HEK293 (cell line): Measurements from ENCODE around the gene HSFX4.

Experiments
- KLF7 ChIP-seq: fragments of 450-650 bp; formaldehyde crosslinking; IDR thresholded peaks from 2 replicates; pipeline ENCODE4 v1.5.1; 2016; ENCODE audit warnings: missing biosample characterization, missing genetic modification characterization, borderline replicate concordance
- PRDM1 ChIP-seq: fragments of 450-650 bp; formaldehyde crosslinking; IDR thresholded peaks from 2 replicates; pipeline ENCODE4; 2016; ENCODE audit warnings: missing biosample characterization, missing genetic modification characterization
- SP2 ChIP-seq: fragments of 450-650 bp; formaldehyde crosslinking; IDR thresholded peaks from 2 replicates; pipeline ENCODE4 v1.5.1; 2016; ENCODE audit warnings: missing biosample characterization, missing genetic modification characterization
- SP3 ChIP-seq: fragments of 450-650 bp; formaldehyde crosslinking; IDR thresholded peaks from 2 replicates; pipeline ENCODE4 v1.5.1; 2016; ENCODE audit warnings: missing biosample characterization, missing genetic modification characterization
- ZBTB7A ChIP-seq: fragments of 450-650 bp; formaldehyde crosslinking; IDR thresholded peaks from 2 replicates; pipeline ENCODE4 v1.5.1; 2016; ENCODE audit warnings: low read depth, missing biosample characterization, missing genetic modification characterization
- ZFHX2 ChIP-seq: fragments of 450-650 bp; formaldehyde crosslinking; conservative IDR thresholded peaks from 2 replicates; pipeline ENCODE4 v1.5.1; 2016; ENCODE audit warnings: missing biosample characterization, missing genetic modification characterization
- ZNF2 ChIP-seq: fragments of 450-650 bp; formaldehyde crosslinking; IDR thresholded peaks from 2 replicates; pipeline ENCODE4 v1.5.1; 2016; ENCODE audit warnings: missing biosample characterization, missing genetic modification characterization
- ZNF324 ChIP-seq: fragments of 450-650 bp; formaldehyde crosslinking; IDR thresholded peaks from 2 replicates; pipeline ENCODE4 v1.5.1; 2016; ENCODE audit warnings: missing biosample characterization, missing genetic modification characterization
- ZNF366 ChIP-seq: fragments of 450-650 bp; formaldehyde crosslinking; conservative IDR thresholded peaks from 2 replicates; pipeline ENCODE4 v1.5.1; 2016; ENCODE audit warnings: missing biosample characterization, missing genetic modification characterization
- ZNF391 ChIP-seq: fragments of 450-650 bp; formaldehyde crosslinking; IDR thresholded peaks from 2 replicates; pipeline ENCODE4 v1.5.1; 2016; ENCODE audit warnings: low read depth, missing biosample characterization, missing genetic modification characterization, borderline replicate concordance
- ZNF394 ChIP-seq: fragments of 450-650 bp; formaldehyde crosslinking; IDR thresholded peaks from 2 replicates; pipeline ENCODE4 v1.5.1; 2016; ENCODE audit warnings: missing biosample characterization, missing genetic modification characterization, mild to moderate bottlenecking, moderate library complexity, borderline replicate concordance
- ZNF548 ChIP-seq: fragments of 450-650 bp; formaldehyde crosslinking; IDR thresholded peaks from 2 replicates; pipeline ENCODE4 v1.5.1; 2016; ENCODE audit warnings: missing biosample characterization, missing genetic modification characterization
- ZNF600 ChIP-seq: fragments of 450-650 bp; formaldehyde crosslinking; IDR thresholded peaks from 2 replicates; pipeline ENCODE4 v1.5.1; 2016; ENCODE audit warnings: missing biosample characterization, missing genetic modification characterization
- ZNF629 ChIP-seq: fragments of 450-650 bp; formaldehyde crosslinking; IDR thresholded peaks from 2 replicates; pipeline ENCODE4 v1.5.1; 2017; ENCODE audit warnings: missing biosample characterization, missing genetic modification characterization
- ZNF654 ChIP-seq: fragments of 450-650 bp; formaldehyde crosslinking; IDR thresholded peaks from 2 replicates; pipeline ENCODE4 v1.5.1; 2016; ENCODE audit warnings: low read depth, missing biosample characterization, missing genetic modification characterization
- TF ChIP-seq, protein P1 (sequence below): fragments of 450-650 bp; formaldehyde crosslinking; IDR thresholded peaks from 2 replicates; pipeline ENCODE4 v1.5.1; 2016; ENCODE audit warnings: missing biosample characterization, missing genetic modification characterization, borderline replicate concordance
- TF ChIP-seq, protein P2 (sequence below): fragments of 450-650 bp; formaldehyde crosslinking; conservative IDR thresholded peaks from 2 replicates; pipeline ENCODE4 v1.5.1; 2016; ENCODE audit warnings: low read depth, missing biosample characterization, missing genetic modification characterization
- TF ChIP-seq, protein P3 (sequence below): fragments of 450-650 bp; formaldehyde crosslinking; optimal IDR thresholded peaks from 2 replicates; pipeline ENCODE3; 2016; ENCODE audit warnings: missing biosample characterization, mild to moderate bottlenecking, missing genetic modification characterization
- TF ChIP-seq, protein P4 (sequence below): fragments of 450-650 bp; formaldehyde crosslinking; IDR thresholded peaks from 2 replicates; pipeline ENCODE4 v1.5.1; 2016; ENCODE audit warnings: missing biosample characterization, missing genetic modification characterization
- TF ChIP-seq, protein P5 (sequence below): sonication (generic); formaldehyde crosslinking; IDR thresholded peaks from 2 replicates; pipeline ENCODE4 v1.8.1; 2022; ENCODE audit warnings: mild to moderate bottlenecking, moderate library complexity, missing genetic modification reagents
- TF ChIP-seq, protein P6 (sequence below): fragments of 450-650 bp; formaldehyde crosslinking; IDR thresholded peaks from 2 replicates; pipeline ENCODE4 v1.5.1; 2016; ENCODE audit warnings: missing biosample characterization, missing genetic modification characterization, low read depth

The HSFX4 gene

DNA sequence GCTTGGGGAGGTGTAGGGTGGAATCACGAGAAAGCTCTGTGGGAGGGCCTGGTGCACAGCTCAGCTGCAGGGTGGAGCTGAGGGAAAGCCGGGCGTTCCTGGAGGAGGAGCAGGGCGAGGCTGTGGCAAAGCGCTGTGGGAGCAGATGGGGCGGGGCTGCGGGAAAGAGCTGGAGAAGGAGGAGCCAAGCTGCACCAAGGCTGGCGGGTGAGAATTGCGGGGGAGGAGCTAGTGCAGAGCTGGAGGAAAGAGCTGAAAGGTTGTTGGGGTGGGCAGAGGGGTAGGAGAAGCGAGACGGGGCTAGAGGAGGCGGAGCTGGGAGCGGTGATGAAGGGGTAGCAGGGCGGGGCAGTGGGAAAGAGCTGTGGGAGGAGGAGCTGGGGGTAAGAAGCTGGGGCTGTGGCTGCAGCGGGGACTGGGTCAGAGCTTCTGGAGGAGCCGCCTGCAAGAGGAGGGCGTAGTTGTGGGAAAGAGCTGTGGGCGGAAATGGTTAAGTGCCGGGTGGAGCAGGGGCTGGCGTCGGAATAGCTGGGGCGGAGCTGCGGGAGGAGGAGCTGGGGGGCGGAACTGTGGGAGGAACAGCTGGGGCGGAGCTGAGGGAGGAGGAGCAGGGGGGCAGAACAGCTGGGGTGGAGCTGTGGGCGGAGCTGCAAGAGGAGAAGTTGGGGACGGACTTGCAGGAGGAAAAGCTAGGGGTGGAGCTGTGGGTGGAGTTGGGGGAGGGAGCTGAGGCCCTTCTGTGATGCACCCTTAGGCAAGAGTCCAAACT is 10.7 kb downstream of the HSFX4 start (continued):
- TF ChIP-seq, protein P1, sequence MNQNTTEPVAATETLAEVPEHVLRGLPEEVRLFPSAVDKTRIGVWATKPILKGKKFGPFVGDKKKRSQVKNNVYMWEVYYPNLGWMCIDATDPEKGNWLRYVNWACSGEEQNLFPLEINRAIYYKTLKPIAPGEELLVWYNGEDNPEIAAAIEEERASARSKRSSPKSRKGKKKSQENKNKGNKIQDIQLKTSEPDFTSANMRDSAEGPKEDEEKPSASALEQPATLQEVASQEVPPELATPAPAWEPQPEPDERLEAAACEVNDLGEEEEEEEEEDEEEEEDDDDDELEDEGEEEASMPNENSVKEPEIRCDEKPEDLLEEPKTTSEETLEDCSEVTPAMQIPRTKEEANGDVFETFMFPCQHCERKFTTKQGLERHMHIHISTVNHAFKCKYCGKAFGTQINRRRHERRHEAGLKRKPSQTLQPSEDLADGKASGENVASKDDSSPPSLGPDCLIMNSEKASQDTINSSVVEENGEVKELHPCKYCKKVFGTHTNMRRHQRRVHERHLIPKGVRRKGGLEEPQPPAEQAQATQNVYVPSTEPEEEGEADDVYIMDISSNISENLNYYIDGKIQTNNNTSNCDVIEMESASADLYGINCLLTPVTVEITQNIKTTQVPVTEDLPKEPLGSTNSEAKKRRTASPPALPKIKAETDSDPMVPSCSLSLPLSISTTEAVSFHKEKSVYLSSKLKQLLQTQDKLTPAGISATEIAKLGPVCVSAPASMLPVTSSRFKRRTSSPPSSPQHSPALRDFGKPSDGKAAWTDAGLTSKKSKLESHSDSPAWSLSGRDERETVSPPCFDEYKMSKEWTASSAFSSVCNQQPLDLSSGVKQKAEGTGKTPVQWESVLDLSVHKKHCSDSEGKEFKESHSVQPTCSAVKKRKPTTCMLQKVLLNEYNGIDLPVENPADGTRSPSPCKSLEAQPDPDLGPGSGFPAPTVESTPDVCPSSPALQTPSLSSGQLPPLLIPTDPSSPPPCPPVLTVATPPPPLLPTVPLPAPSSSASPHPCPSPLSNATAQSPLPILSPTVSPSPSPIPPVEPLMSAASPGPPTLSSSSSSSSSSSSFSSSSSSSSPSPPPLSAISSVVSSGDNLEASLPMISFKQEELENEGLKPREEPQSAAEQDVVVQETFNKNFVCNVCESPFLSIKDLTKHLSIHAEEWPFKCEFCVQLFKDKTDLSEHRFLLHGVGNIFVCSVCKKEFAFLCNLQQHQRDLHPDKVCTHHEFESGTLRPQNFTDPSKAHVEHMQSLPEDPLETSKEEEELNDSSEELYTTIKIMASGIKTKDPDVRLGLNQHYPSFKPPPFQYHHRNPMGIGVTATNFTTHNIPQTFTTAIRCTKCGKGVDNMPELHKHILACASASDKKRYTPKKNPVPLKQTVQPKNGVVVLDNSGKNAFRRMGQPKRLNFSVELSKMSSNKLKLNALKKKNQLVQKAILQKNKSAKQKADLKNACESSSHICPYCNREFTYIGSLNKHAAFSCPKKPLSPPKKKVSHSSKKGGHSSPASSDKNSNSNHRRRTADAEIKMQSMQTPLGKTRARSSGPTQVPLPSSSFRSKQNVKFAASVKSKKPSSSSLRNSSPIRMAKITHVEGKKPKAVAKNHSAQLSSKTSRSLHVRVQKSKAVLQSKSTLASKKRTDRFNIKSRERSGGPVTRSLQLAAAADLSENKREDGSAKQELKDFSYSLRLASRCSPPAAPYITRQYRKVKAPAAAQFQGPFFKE: no peak
- peak; percentile 88 for TF ChIP-seq KLF7 (tag by site-specific recombination)
- TF ChIP-seq ZNF324: peak; percentile 88
- peak; percentile 33; the same call in 1 of the 2 replicates for TF ChIP-seq PRDM1
- TF ChIP-seq, protein P2, sequence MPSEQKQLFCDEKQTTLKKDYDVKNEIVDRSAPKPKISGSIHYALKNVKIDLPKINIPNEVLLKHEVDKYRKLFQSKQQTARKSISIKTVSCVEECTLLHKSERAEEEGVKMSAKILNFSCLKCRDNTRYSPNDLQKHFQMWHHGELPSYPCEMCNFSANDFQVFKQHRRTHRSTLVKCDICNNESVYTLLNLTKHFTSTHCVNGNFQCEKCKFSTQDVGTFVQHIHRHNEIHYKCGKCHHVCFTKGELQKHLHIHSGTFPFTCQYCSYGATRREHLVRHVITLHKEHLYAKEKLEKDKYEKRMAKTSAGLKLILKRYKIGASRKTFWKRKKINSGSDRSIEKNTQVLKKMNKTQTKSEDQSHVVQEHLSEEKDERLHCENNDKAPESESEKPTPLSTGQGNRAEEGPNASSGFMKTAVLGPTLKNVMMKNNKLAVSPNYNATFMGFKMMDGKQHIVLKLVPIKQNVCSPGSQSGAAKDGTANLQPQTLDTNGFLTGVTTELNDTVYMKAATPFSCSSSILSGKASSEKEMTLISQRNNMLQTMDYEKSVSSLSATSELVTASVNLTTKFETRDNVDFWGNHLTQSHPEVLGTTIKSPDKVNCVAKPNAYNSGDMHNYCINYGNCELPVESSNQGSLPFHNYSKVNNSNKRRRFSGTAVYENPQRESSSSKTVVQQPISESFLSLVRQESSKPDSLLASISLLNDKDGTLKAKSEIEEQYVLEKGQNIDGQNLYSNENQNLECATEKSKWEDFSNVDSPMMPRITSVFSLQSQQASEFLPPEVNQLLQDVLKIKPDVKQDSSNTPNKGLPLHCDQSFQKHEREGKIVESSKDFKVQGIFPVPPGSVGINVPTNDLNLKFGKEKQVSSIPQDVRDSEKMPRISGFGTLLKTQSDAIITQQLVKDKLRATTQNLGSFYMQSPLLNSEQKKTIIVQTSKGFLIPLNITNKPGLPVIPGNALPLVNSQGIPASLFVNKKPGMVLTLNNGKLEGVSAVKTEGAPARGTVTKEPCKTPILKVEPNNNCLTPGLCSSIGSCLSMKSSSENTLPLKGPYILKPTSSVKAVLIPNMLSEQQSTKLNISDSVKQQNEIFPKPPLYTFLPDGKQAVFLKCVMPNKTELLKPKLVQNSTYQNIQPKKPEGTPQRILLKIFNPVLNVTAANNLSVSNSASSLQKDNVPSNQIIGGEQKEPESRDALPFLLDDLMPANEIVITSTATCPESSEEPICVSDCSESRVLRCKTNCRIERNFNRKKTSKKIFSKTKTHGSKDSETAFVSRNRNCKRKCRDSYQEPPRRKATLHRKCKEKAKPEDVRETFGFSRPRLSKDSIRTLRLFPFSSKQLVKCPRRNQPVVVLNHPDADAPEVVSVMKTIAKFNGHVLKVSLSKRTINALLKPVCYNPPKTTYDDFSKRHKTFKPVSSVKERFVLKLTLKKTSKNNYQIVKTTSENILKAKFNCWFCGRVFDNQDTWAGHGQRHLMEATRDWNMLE: no peak
- peak; percentile 44; the same call in 1 of the 2 replicates for TF ChIP-seq ZNF629 (tag by site-specific recombination)
- TF ChIP-seq, protein P3, sequence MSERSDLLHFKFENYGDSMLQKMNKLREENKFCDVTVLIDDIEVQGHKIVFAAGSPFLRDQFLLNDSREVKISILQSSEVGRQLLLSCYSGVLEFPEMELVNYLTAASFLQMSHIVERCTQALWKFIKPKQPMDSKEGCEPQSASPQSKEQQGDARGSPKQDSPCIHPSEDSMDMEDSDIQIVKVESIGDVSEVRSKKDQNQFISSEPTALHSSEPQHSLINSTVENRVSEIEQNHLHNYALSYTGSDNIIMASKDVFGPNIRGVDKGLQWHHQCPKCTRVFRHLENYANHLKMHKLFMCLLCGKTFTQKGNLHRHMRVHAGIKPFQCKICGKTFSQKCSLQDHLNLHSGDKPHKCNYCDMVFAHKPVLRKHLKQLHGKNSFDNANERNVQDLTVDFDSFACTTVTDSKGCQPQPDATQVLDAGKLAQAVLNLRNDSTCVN: peak; percentile 17
- peak; percentile 65 for TF ChIP-seq ZNF366 (tag by site-specific recombination)
- TF ChIP-seq, protein P4, sequence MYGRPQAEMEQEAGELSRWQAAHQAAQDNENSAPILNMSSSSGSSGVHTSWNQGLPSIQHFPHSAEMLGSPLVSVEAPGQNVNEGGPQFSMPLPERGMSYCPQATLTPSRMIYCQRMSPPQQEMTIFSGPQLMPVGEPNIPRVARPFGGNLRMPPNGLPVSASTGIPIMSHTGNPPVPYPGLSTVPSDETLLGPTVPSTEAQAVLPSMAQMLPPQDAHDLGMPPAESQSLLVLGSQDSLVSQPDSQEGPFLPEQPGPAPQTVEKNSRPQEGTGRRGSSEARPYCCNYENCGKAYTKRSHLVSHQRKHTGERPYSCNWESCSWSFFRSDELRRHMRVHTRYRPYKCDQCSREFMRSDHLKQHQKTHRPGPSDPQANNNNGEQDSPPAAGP (tag by site-specific recombination): peak; percentile 36
- TF ChIP-seq ZNF394 (tag by site-specific recombination): peak; percentile 99
- TF ChIP-seq, protein P5, sequence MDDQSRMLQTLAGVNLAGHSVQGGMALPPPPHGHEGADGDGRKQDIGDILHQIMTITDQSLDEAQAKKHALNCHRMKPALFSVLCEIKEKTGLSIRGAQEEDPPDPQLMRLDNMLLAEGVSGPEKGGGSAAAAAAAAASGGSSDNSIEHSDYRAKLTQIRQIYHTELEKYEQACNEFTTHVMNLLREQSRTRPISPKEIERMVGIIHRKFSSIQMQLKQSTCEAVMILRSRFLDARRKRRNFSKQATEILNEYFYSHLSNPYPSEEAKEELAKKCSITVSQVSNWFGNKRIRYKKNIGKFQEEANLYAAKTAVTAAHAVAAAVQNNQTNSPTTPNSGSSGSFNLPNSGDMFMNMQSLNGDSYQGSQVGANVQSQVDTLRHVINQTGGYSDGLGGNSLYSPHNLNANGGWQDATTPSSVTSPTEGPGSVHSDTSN (CRISPR knock-in tag): 0 out of 2 replicates have a peak, but pooled peaks have one; percentile 27
- TF ChIP-seq ZNF600: peak; percentile 72
- TF ChIP-seq, protein P6, sequence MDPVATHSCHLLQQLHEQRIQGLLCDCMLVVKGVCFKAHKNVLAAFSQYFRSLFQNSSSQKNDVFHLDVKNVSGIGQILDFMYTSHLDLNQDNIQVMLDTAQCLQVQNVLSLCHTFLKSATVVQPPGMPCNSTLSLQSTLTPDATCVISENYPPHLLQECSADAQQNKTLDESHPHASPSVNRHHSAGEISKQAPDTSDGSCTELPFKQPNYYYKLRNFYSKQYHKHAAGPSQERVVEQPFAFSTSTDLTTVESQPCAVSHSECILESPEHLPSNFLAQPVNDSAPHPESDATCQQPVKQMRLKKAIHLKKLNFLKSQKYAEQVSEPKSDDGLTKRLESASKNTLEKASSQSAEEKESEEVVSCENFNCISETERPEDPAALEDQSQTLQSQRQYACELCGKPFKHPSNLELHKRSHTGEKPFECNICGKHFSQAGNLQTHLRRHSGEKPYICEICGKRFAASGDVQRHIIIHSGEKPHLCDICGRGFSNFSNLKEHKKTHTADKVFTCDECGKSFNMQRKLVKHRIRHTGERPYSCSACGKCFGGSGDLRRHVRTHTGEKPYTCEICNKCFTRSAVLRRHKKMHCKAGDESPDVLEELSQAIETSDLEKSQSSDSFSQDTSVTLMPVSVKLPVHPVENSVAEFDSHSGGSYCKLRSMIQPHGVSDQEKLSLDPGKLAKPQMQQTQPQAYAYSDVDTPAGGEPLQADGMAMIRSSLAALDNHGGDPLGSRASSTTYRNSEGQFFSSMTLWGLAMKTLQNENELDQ: no peak
- no peak for TF ChIP-seq ZNF548 (tag by site-specific recombination)
- 0 out of 2 replicates have a peak, but pooled peaks have one; percentile 61 for TF ChIP-seq ZBTB7A
- TF ChIP-seq SP2 (tag by site-specific recombination): peak; percentile 92
- TF ChIP-seq ZNF2: 0 out of 2 replicates have a peak, but pooled peaks have one; percentile 17
- peak; percentile 54; the same call in 1 of the 2 replicates for TF ChIP-seq ZNF391 (tag by site-specific recombination)
- peak; percentile 100 for TF ChIP-seq SP3 (tag by site-specific recombination)
- TF ChIP-seq ZNF654 (tag by site-specific recombination): no peak
- peak; percentile 100 for TF ChIP-seq ZFHX2 (tag by site-specific recombination)
